Measurements from ENCODE around the gene WRNIP1. TPM values are rescaled to one million over a fixed set of nuclear protein-coding genes. Genes with fewer than 3 reads are reported as not detected.

WRNIP1 gene
- total and polyA plus RNA-seq, 9 of the 15 experiments (the other 6 are each of a cell fraction or from before 2014, with no cell fraction given) = 13.2 to 63.6 (median 48.6) TPM

DNA sequence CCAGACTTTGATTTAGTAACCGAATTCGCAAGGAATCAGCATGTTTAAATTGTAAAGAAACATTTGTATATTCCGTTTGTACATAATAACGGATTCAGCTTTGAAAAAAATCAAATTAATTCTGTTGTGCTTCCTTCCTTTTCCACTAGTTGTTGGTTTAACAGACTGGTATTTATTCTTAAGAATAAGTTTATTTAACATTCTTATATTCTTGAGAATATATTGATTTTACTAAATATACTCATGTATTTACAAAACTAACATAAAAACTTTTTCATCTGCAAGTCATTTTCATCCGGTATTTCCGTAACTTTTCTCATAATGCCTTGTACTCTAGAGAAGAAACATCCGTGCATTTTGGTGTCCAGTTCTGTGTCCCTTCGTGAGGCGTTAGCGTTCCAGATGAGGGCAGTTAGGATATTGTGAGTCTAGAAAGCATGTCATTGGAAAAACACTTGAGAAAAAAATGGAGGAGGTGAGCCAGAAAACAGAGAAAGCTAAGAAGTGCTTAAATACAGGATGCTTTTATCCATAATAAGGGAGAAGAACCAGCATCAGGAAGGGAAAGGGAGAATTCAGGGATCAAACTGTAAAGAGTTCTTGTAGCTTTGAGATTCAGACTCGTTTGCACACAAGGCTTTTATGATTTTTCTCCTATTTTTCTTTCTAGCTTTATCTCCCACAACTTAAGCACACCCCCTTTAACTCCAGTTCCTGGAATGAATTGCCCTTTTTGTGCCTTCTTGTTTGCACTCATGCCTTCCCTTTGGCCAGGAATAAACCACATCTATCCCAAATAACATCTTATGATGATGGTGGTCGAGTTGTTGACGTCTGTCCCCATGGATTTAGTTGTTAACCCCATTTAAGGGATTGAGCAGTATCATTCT lies 1.8 kb downstream of the WRNIP1 start (continued):
- TF ChIP-seq DACH1 (IDR thresholded peaks at IDR 0.05; ENCODE audit: partially characterized antibody) (no peak), ZBTB7A (IDR thresholded peaks at IDR 0.05; ENCODE audit: borderline replicate concordance, control insufficient read depth, low read depth, low read length) (no peak), SMARCA4 (IDR thresholded peaks at IDR 0.05) (peak; percentile 34; the same call in 1 of the 2 replicates), MTA3 (IDR thresholded peaks at IDR 0.05; ENCODE audit: borderline replicate concordance) (no peak), ZNF586 (CRISPR knock-in tag; conservative IDR thresholded peaks at IDR 0.05) (no peak)
- TF ChIP-seq, protein P1, sequence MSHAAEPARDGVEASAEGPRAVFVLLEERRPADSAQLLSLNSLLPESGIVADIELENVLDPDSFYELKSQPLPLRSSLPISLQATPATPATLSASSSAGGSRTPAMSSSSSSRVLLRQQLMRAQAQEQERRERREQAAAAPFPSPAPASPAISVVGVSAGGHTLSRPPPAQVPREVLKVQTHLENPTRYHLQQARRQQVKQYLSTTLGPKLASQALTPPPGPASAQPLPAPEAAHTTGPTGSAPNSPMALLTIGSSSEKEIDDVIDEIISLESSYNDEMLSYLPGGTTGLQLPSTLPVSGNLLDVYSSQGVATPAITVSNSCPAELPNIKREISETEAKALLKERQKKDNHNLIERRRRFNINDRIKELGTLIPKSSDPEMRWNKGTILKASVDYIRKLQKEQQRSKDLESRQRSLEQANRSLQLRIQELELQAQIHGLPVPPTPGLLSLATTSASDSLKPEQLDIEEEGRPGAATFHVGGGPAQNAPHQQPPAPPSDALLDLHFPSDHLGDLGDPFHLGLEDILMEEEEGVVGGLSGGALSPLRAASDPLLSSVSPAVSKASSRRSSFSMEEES (CRISPR knock-in tag; IDR thresholded peaks at IDR 0.05) = no peak
- TF ChIP-seq, protein P2, sequence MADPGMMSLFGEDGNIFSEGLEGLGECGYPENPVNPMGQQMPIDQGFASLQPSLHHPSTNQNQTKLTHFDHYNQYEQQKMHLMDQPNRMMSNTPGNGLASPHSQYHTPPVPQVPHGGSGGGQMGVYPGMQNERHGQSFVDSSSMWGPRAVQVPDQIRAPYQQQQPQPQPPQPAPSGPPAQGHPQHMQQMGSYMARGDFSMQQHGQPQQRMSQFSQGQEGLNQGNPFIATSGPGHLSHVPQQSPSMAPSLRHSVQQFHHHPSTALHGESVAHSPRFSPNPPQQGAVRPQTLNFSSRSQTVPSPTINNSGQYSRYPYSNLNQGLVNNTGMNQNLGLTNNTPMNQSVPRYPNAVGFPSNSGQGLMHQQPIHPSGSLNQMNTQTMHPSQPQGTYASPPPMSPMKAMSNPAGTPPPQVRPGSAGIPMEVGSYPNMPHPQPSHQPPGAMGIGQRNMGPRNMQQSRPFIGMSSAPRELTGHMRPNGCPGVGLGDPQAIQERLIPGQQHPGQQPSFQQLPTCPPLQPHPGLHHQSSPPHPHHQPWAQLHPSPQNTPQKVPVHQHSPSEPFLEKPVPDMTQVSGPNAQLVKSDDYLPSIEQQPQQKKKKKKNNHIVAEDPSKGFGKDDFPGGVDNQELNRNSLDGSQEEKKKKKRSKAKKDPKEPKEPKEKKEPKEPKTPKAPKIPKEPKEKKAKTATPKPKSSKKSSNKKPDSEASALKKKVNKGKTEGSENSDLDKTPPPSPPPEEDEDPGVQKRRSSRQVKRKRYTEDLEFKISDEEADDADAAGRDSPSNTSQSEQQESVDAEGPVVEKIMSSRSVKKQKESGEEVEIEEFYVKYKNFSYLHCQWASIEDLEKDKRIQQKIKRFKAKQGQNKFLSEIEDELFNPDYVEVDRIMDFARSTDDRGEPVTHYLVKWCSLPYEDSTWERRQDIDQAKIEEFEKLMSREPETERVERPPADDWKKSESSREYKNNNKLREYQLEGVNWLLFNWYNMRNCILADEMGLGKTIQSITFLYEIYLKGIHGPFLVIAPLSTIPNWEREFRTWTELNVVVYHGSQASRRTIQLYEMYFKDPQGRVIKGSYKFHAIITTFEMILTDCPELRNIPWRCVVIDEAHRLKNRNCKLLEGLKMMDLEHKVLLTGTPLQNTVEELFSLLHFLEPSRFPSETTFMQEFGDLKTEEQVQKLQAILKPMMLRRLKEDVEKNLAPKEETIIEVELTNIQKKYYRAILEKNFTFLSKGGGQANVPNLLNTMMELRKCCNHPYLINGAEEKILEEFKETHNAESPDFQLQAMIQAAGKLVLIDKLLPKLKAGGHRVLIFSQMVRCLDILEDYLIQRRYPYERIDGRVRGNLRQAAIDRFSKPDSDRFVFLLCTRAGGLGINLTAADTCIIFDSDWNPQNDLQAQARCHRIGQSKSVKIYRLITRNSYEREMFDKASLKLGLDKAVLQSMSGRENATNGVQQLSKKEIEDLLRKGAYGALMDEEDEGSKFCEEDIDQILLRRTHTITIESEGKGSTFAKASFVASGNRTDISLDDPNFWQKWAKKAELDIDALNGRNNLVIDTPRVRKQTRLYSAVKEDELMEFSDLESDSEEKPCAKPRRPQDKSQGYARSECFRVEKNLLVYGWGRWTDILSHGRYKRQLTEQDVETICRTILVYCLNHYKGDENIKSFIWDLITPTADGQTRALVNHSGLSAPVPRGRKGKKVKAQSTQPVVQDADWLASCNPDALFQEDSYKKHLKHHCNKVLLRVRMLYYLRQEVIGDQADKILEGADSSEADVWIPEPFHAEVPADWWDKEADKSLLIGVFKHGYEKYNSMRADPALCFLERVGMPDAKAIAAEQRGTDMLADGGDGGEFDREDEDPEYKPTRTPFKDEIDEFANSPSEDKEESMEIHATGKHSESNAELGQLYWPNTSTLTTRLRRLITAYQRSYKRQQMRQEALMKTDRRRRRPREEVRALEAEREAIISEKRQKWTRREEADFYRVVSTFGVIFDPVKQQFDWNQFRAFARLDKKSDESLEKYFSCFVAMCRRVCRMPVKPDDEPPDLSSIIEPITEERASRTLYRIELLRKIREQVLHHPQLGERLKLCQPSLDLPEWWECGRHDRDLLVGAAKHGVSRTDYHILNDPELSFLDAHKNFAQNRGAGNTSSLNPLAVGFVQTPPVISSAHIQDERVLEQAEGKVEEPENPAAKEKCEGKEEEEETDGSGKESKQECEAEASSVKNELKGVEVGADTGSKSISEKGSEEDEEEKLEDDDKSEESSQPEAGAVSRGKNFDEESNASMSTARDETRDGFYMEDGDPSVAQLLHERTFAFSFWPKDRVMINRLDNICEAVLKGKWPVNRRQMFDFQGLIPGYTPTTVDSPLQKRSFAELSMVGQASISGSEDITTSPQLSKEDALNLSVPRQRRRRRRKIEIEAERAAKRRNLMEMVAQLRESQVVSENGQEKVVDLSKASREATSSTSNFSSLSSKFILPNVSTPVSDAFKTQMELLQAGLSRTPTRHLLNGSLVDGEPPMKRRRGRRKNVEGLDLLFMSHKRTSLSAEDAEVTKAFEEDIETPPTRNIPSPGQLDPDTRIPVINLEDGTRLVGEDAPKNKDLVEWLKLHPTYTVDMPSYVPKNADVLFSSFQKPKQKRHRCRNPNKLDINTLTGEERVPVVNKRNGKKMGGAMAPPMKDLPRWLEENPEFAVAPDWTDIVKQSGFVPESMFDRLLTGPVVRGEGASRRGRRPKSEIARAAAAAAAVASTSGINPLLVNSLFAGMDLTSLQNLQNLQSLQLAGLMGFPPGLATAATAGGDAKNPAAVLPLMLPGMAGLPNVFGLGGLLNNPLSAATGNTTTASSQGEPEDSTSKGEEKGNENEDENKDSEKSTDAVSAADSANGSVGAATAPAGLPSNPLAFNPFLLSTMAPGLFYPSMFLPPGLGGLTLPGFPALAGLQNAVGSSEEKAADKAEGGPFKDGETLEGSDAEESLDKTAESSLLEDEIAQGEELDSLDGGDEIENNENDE (IDR thresholded peaks at IDR 0.05; ENCODE audit: low read depth, low read length) = no peak
- TF ChIP-seq, protein P3, sequence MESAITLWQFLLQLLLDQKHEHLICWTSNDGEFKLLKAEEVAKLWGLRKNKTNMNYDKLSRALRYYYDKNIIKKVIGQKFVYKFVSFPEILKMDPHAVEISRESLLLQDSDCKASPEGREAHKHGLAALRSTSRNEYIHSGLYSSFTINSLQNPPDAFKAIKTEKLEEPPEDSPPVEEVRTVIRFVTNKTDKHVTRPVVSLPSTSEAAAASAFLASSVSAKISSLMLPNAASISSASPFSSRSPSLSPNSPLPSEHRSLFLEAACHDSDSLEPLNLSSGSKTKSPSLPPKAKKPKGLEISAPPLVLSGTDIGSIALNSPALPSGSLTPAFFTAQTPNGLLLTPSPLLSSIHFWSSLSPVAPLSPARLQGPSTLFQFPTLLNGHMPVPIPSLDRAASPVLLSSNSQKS (CRISPR knock-in tag; IDR thresholded peaks at IDR 0.05) = no peak
- TF ChIP-seq, protein P4, sequence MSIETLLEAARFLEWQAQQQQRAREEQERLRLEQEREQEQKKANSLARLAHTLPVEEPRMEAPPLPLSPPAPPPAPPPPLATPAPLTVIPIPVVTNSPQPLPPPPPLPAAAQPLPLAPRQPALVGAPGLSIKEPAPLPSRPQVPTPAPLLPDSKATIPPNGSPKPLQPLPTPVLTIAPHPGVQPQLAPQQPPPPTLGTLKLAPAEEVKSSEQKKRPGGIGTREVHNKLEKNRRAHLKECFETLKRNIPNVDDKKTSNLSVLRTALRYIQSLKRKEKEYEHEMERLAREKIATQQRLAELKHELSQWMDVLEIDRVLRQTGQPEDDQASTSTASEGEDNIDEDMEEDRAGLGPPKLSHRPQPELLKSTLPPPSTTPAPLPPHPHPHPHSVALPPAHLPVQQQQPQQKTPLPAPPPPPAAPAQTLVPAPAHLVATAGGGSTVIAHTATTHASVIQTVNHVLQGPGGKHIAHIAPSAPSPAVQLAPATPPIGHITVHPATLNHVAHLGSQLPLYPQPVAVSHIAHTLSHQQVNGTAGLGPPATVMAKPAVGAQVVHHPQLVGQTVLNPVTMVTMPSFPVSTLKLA (conservative IDR thresholded peaks at IDR 0.05) = 0 out of 4 replicates have a peak, but pooled peaks of 1 of the 2 experiments have one; percentile 9
